HS-27A (cell line): ENCODE results near the gene ONECUT2.

Experiments used
- DNase-seq: peaks from one replicate; pipeline ENCODE4 v3.0.0-alpha.2; 2012; ENCODE audit warnings: low read depth, missing footprints

The ONECUT2 gene

GRCh38 chr18:57529151-57529550 lies 94.0 kb downstream of the ONECUT2 start:
- DNase-seq: no peak

- no peak for DNase-seq
Observed at GRCh38 chr18:57533006-57533867, 98.1 kb downstream of the ONECUT2 start.

- DNase-seq: no peak
Observed at GRCh38 chr18:57533868-57534510, 98.8 kb downstream of the ONECUT2 start.

- no peak for DNase-seq
Observed at GRCh38 chr18:57534511-57534909, 99.3 kb downstream of the ONECUT2 start.

- no peak for DNase-seq
Observed at GRCh38 chr18:57538614-57539013, 103.4 kb downstream of the ONECUT2 start.

- DNase-seq: no peak
Observed at GRCh38 chr18:57539702-57540101, 104.5 kb downstream of the ONECUT2 start.
